IMR-90 (cell line): ENCODE data around the gene UGT1A4. TPM values are rescaled to one million over a fixed set of nuclear protein-coding genes. Genes with fewer than 3 reads are reported as not detected.

Experiments
- ATAC-seq: fragments of 200-7000 bp; cut with Tn5 transposase; 2 replicates; pipeline ENCODE4 v1.9.1; 2020; ENCODE audit warnings: low read depth, mild to moderate bottlenecking, moderate library complexity
- BruUV-seq: library from RNA; stranded (reverse); fragments of 400-500 nt; replicated peaks from 2 replicates; lab custom pipeline; 2021; lab: Mats Ljungman, UMichigan
- CTCF ChIA-PET: fragments of 300-600 bp; formaldehyde crosslinking; extraction: SDS; loops from one replicate; lab custom pipeline; 2021; ENCODE audit warnings: antibody characterized with exemption; lab: Yijun Ruan, JAX
- POLR2A ChIA-PET: fragments of 300-600 bp; sonication (Branson Sonifier 250); formaldehyde crosslinking; loops from one replicate; lab custom pipeline; 2022; ENCODE audit warnings: antibody characterized with exemption; ENCODE audit not compliant: unreplicated experiment; lab: Charles Lee
- DNase-seq: peaks from one replicate; pipeline ENCODE4 v3.0.0; 2013
- H2AFZ ChIP-seq: replicated peaks from 2 replicates; pipeline ENCODE3; 2013; ENCODE audit warnings: low read length, mild to moderate bottlenecking; ENCODE audit not compliant: poor library complexity
- H2AK5ac ChIP-seq: 2 replicates; pipeline ENCODE4 v1.6.1; 2013; ENCODE audit warnings: low read depth, low read length, inconsistent platforms
- H2AK9ac ChIP-seq: replicated peaks from 2 replicates; pipeline ENCODE3; 2013; ENCODE audit warnings: mild to moderate bottlenecking, low read depth, low read length, moderate library complexity; ENCODE audit not compliant: poor library complexity
- H2BK120ac ChIP-seq: 2 replicates; pipeline ENCODE4 v1.6.1; 2013; ENCODE audit warnings: low read depth, low read length, inconsistent platforms
- H2BK15ac ChIP-seq: 3 replicates; pipeline ENCODE4 v1.6.1; 2013; ENCODE audit warnings: low read depth, low read length, inconsistent platforms
- H2BK20ac ChIP-seq: 2 replicates; pipeline ENCODE4 v1.6.1; 2013; ENCODE audit warnings: low read depth, mild to moderate bottlenecking, inconsistent platforms, low read length, moderate library complexity
- H2BK5ac ChIP-seq: 2 replicates; pipeline ENCODE4 v1.6.1; 2013; ENCODE audit warnings: mild to moderate bottlenecking, low read depth, low read length, inconsistent platforms; ENCODE audit not compliant: poor library complexity, severe bottlenecking
- H3K14ac ChIP-seq: replicated peaks from 2 replicates; pipeline ENCODE4 v1.6.1; 2013; ENCODE audit warnings: low read depth, low read length, inconsistent platforms
- H3K18ac ChIP-seq: 2 replicates; pipeline ENCODE4 v1.6.1; 2013; ENCODE audit warnings: low read depth, low read length, control low read depth
- H3K23ac ChIP-seq: 2 replicates; pipeline ENCODE4 v1.6.1; 2013; ENCODE audit warnings: low read depth, low read length, inconsistent platforms
- H3K27ac ChIP-seq: 2 replicates; pipeline ENCODE4 v1.5.1; 2013; ENCODE audit warnings: mild to moderate bottlenecking, control low read depth, low read length; ENCODE audit not compliant: insufficient read depth
- H3K27me3 ChIP-seq: 2 replicates; pipeline ENCODE4 v1.6.1; 2013; ENCODE audit warnings: low read length; ENCODE audit not compliant: control insufficient read depth, insufficient read depth
- H3K36me3 ChIP-seq: 2 replicates; pipeline ENCODE4 v1.6.1; 2013; ENCODE audit warnings: low read length, mixed read lengths; ENCODE audit not compliant: control insufficient read depth, insufficient read depth
- H3K4ac ChIP-seq: 2 replicates; pipeline ENCODE4 v1.6.1; 2013; ENCODE audit warnings: low read depth, low read length, inconsistent platforms
- H3K4me1 ChIP-seq: 2 replicates; pipeline ENCODE4 v1.6.1; 2013; ENCODE audit warnings: low read length, mixed read lengths; ENCODE audit not compliant: control insufficient read depth, insufficient read depth
- H3K4me2 ChIP-seq: 2 replicates; pipeline ENCODE4 v1.6.1; 2013; ENCODE audit warnings: low read depth, mild to moderate bottlenecking, control low read depth, low read length, moderate library complexity
- H3K4me3 ChIP-seq: 2 replicates; pipeline ENCODE4 v1.5.1; 2013; ENCODE audit warnings: low read depth, mild to moderate bottlenecking, control low read depth, low read length, moderate library complexity; ENCODE audit not compliant: insufficient read depth
- H3K56ac ChIP-seq: 2 replicates; pipeline ENCODE4 v1.6.1; 2013; ENCODE audit warnings: low read length, inconsistent platforms; ENCODE audit not compliant: insufficient read depth; ENCODE audit errors: extremely low read depth
- H3K79me1 ChIP-seq, 2 experiments: 2 replicates each; pipeline ENCODE4 v1.6.1; 2013; ENCODE audit warnings: low read length in 2 of 2, inconsistent platforms in 1 of 2, low read depth in 1 of 2
- H3K9ac ChIP-seq: 2 replicates; pipeline ENCODE4 v1.6.1; 2013; ENCODE audit warnings: low read depth, low read length, control low read depth
- H3K9me1 ChIP-seq: 2 replicates; pipeline ENCODE4 v1.6.1; 2013; ENCODE audit warnings: low read length, inconsistent platforms; ENCODE audit not compliant: insufficient read depth
- H3K9me3 ChIP-seq: 2 replicates; pipeline ENCODE4 v1.6.1; 2013; ENCODE audit warnings: low read length; ENCODE audit not compliant: control insufficient read depth, insufficient read depth
- H4K20me1 ChIP-seq: 2 replicates; pipeline ENCODE4 v1.6.1; 2013; ENCODE audit warnings: low read length, inconsistent platforms; ENCODE audit not compliant: insufficient read depth
- H4K5ac ChIP-seq: 2 replicates; pipeline ENCODE4 v1.6.1; 2013; ENCODE audit warnings: mild to moderate bottlenecking, low read depth, low read length, control low read depth
- H4K8ac ChIP-seq, 2 experiments: 2 replicates each; pipeline ENCODE4 v1.6.1; 2013; ENCODE audit warnings: low read depth in 2 of 2, low read length in 2 of 2, control low read depth in 1 of 2, inconsistent platforms in 1 of 2
- H4K91ac ChIP-seq: 2 replicates; pipeline ENCODE4 v1.6.1; 2013; ENCODE audit warnings: low read depth, low read length, inconsistent platforms; ENCODE audit not compliant: insufficient read depth
- BHLHE40 ChIP-seq: fragments of 150-350 bp; IDR thresholded peaks from 2 replicates; pipeline ENCODE4 v1.6.1; 2016; ENCODE audit warnings: mild to moderate bottlenecking, low read depth, low read length
- CEBPB ChIP-seq: IDR thresholded peaks from 2 replicates; pipeline ENCODE4 v1.6.1; 2012; ENCODE audit warnings: low read depth, low read length, improper control_type of control experiment
- CHD1 ChIP-seq: IDR thresholded peaks from 2 replicates; pipeline ENCODE4 v1.6.1; 2012; ENCODE audit warnings: low read depth, low read length, improper control_type of control experiment
- CTCF ChIP-seq: conservative IDR thresholded peaks from 2 replicates; pipeline ENCODE4 v1.5.1; 2012; ENCODE audit warnings: mild to moderate bottlenecking, low read depth, low read length, improper control_type of control experiment
- ELK1 ChIP-seq: fragments of 150-350 bp; IDR thresholded peaks from 2 replicates; pipeline ENCODE4 v1.6.1; 2016; ENCODE audit warnings: low read depth, mild to moderate bottlenecking, low read length, moderate library complexity, borderline replicate concordance
- FOS ChIP-seq: fragments of 150-350 bp; IDR thresholded peaks from 2 replicates; pipeline ENCODE4 v1.6.1; 2016; ENCODE audit warnings: low read depth, low read length
- MAFK ChIP-seq: IDR thresholded peaks from 2 replicates; pipeline ENCODE4 v1.6.1; 2012; ENCODE audit warnings: low read depth, low read length, improper control_type of control experiment
- MAZ ChIP-seq: IDR thresholded peaks from 2 replicates; pipeline ENCODE4 v1.6.1; 2012; ENCODE audit warnings: low read depth, mild to moderate bottlenecking, low read length, improper control_type of control experiment, moderate library complexity, borderline replicate concordance
- MXI1 ChIP-seq: IDR thresholded peaks from 2 replicates; pipeline ENCODE4 v1.6.1; 2012; ENCODE audit warnings: low read depth, mild to moderate bottlenecking, low read length, moderate library complexity, borderline replicate concordance
- NFE2L2 ChIP-seq: fragments of 150-350 bp; IDR thresholded peaks from 2 replicates; pipeline ENCODE4 v1.6.1; 2016; ENCODE audit warnings: low read depth, mild to moderate bottlenecking, low read length
- POLR2A ChIP-seq: IDR thresholded peaks from 2 replicates; pipeline ENCODE4 v1.6.1; 2012; ENCODE audit warnings: mild to moderate bottlenecking, low read depth, low read length
- RAD21 ChIP-seq: IDR thresholded peaks from 2 replicates; pipeline ENCODE4 v1.6.1; 2012; ENCODE audit warnings: low read length, improper control_type of control experiment
- RCOR1 ChIP-seq: IDR thresholded peaks from 2 replicates; pipeline ENCODE4 v1.6.1; 2012; ENCODE audit warnings: mild to moderate bottlenecking, low read length, improper control_type of control experiment; ENCODE audit not compliant: insufficient replicate concordance
- RFX5 ChIP-seq: IDR thresholded peaks from 2 replicates; pipeline ENCODE4 v1.8.0; 2012; ENCODE audit warnings: low read depth, mild to moderate bottlenecking, low read length, moderate library complexity
- SMC3 ChIP-seq: fragments of 150-350 bp; IDR thresholded peaks from 2 replicates; pipeline ENCODE4 v1.6.1; 2016; ENCODE audit warnings: low read depth, mild to moderate bottlenecking, antibody characterized with exemption, low read length, moderate library complexity
- USF2 ChIP-seq: fragments of 150-350 bp; IDR thresholded peaks from 2 replicates; pipeline ENCODE4 v1.6.1; 2017; ENCODE audit warnings: mild to moderate bottlenecking, antibody characterized with exemption, low read length, low read depth
- WGBS, 2 experiments: methylation state at CpG; one replicate each; pipeline versions ENCODE4 v1.1.5 to v1.1.7; 2013; ENCODE audit warnings: missing lambda C conversion rate in 2 of 2; ENCODE audit not compliant: insufficient read length in 1 of 2; ENCODE audit errors: extremely low coverage in 2 of 2; 5-methylcytosine and 5-hydroxymethylcytosine counted together
- dilution Hi-C: fragments of 300-500 bp; cut with HindIII; formaldehyde crosslinking; loops from one replicate; pipeline ENCODE4 v1.14.3; 2018; ENCODE audit warnings: low sequenced_read_pairs; ENCODE audit not compliant: unreplicated experiment
- in situ Hi-C: fragments of 300-500 bp; cut with MboI; formaldehyde crosslinking; loops from 3 replicates; pipeline ENCODE4 v1.14.3; 2019; ENCODE audit warnings: low sequenced_read_pairs, inconsistent platforms, mixed read lengths
- intact Hi-C: fragments of 100-400 bp; cut with micrococcal nuclease; formaldehyde crosslinking; loops from 2 replicates; pipeline ENCODE4 v1.10.0; 2022
- polyA plus RNA-seq, 3 experiments: library from polyadenylated mRNA; depleted of rRNA; stranded (reverse); fragments of >200 nt; gene quantifications; 2 replicates each; pipeline ENCODE4 v1.2.3, GENCODE V29; 2012; ENCODE audit warnings: low replicate concordance in 1 of 3
- total RNA-seq: library from RNA; depleted of rRNA; stranded (reverse); fragments of >200 nt; gene quantifications from 2 replicates; pipeline ENCODE4 v1.2.3, GENCODE V29; 2012

Gene UGT1A4
- total and polyA plus RNA-seq, 2 of the 4 experiments (the other 2 are of a cell fraction) = not detected

- Histone ChIP-seq H2AFZ (no peak overlapping the region), H4K5ac (no peak overlapping the region), H3K9me3 (no peaks in the 10 kb centered on the region; the same call in 1 of the 2 replicates), H3K23ac (no peak overlapping the region), H3K4ac (no peak overlapping the region), H3K27ac (no peak overlapping the region), H3K4me1 (no peaks in the 10 kb centered on the region), H4K8ac (no peak overlapping the region), H3K56ac (no peak overlapping the region), H3K14ac (no peak overlapping the region), H2BK120ac (no peak overlapping the region), H3K4me2 (no peak overlapping the region), H3K4me3 (no peak overlapping the region), H3K79me1 (no peaks in the 10 kb centered on the region), H2AK5ac (no peak overlapping the region), H4K91ac (no peak overlapping the region), H4K20me1 (no peaks in the 10 kb centered on the region), H2BK20ac (no peak overlapping the region), H2BK5ac (no peak overlapping the region), H3K9ac (no peak overlapping the region), H2BK15ac (no peak overlapping the region), H3K18ac (no peak overlapping the region), H3K36me3 (no peaks in the 10 kb centered on the region), H2AK9ac (no peak overlapping the region), H3K27me3 (peaks cover 8% of the 10 kb centered on the region), H3K9me1 (no peaks in the 10 kb centered on the region)
- 72% methylated on average over 9 of the region's 13 CpGs; no CpG with 5 or more reads in 1 of the 2 experiments for WGBS, 2 experiments
- ATAC-seq (no peak), DNase-seq (no peak)
- BruUV-seq = no TSS peak
- intact Hi-C loops = no loop called here
- ChIA-PET POLR2A (no interaction called here), CTCF (no interaction called here)
- in situ Hi-C loops = no loop called here
- dilution Hi-C loops = no loop called here
- TF ChIP-seq CEBPB = no peak
- no peak for TF ChIP-seq NFE2L2
- no peak for TF ChIP-seq MAFK
- TF ChIP-seq SMC3 = no peak
- TF ChIP-seq MAZ = no peak
- no peak for TF ChIP-seq CHD1
- TF ChIP-seq POLR2A = no peak
- TF ChIP-seq RCOR1 = no peak
- TF ChIP-seq BHLHE40 = no peak
- TF ChIP-seq MXI1 = no peak
- no peak for TF ChIP-seq FOS
- no peak for TF ChIP-seq CTCF
- no peak for TF ChIP-seq USF2
- TF ChIP-seq ELK1 = no peak
- no peak for TF ChIP-seq RAD21
- no peak for TF ChIP-seq RFX5
These were observed 77.2 kb downstream of the UGT1A4 start for GRCh38 chr2:233795735-233796171.
